SK-N-SH (cell line): ENCODE data around the gene IZUMO4. TPM values are rescaled to one million over a fixed set of nuclear protein-coding genes. Genes with fewer than 3 reads are reported as not detected.

Experiments used
- CTCF ChIA-PET: fragments of 300-600, 350-600 bp; formaldehyde crosslinking; extraction: SDS; loops from one replicate; lab custom pipeline; 2021; lab: Yijun Ruan, JAX
- POLR2A ChIA-PET: fragments of 350-600 bp; sonication (Branson Sonifier 250); formaldehyde crosslinking; extraction: SDS; loops from one replicate; lab custom pipeline; 2020; ENCODE audit warnings: antibody characterized with exemption, inconsistent platforms; lab: Yijun Ruan, JAX
- DNase-seq: peaks from one replicate; pipeline ENCODE4 v3.0.0; 2012
- H2AFZ ChIP-seq: fragments of 200-600 bp; sonication (generic); 2 replicates; pipeline ENCODE4 v1.8.1; 2016; ENCODE audit warnings: antibody characterized with exemption, mild to moderate bottlenecking, low read depth
- H3F3A ChIP-seq: fragments of 200-600 bp; sonication (generic); replicated peaks from 2 replicates; pipeline ENCODE3; 2016; ENCODE audit warnings: antibody characterized with exemption, mild to moderate bottlenecking; ENCODE audit not compliant: insufficient read depth
- H3K27ac ChIP-seq, 2 experiments: fragments of 200-500 bp in 1 of 2; fragments of 200-600 bp in 1 of 2; sonication (Bioruptor generic) in 1 of 2; sonication (generic), shearing (Covaris generic) in 1 of 2; 2 replicates each; pipeline versions ENCODE4 v1.5.1 to v1.6.1; 2014 to 2016; ENCODE audit warnings: low read depth in 2 of 2, inconsistent platforms in 1 of 2, low read length in 1 of 2, mild to moderate bottlenecking in 1 of 2, mixed read lengths in 1 of 2
- H3K27me3 ChIP-seq: fragments of 200-600 bp; sonication (generic), shearing (Covaris generic); 2 replicates; pipeline ENCODE4 v1.6.1; 2016; ENCODE audit warnings: mixed run types; ENCODE audit not compliant: insufficient read depth
- H3K36me3 ChIP-seq, 2 experiments: fragments of 200-500 bp in 1 of 2; fragments of 200-600 bp in 1 of 2; sonication (Bioruptor generic) in 1 of 2; sonication (generic) in 1 of 2; replicated peaks in 1 of 2; 2 replicates each; pipeline versions ENCODE3 to v1.5.1; 2014 to 2016; ENCODE audit warnings: low read length in 1 of 2, mild to moderate bottlenecking in 1 of 2; ENCODE audit not compliant: insufficient read depth in 2 of 2, control insufficient read depth in 1 of 2
- H3K4me1 ChIP-seq, 2 experiments: fragments of 200-500 bp in 1 of 2; fragments of 200-600 bp in 1 of 2; sonication (Bioruptor generic) in 1 of 2; sonication (generic), shearing (Covaris generic) in 1 of 2; 2 replicates each; pipeline versions ENCODE4 v1.5.1 to v1.6.1; 2014 to 2016; ENCODE audit warnings: low read depth in 1 of 2, low read length in 1 of 2, mixed run types in 1 of 2; ENCODE audit not compliant: insufficient read depth in 2 of 2, control insufficient read depth in 1 of 2
- H3K4me2 ChIP-seq: fragments of 200-600 bp; sonication (generic), shearing (Covaris generic); 2 replicates; pipeline ENCODE4 v1.6.1; 2017; ENCODE audit warnings: mixed run types
- H3K4me3 ChIP-seq, 2 experiments: fragments of 200-500 bp in 1 of 2; fragments of 200-600 bp in 1 of 2; sonication (Bioruptor generic) in 1 of 2; sonication (generic), shearing (Covaris generic) in 1 of 2; 2 replicates each; pipeline versions ENCODE4 v1.5.1 to v1.8.1; 2014 to 2016; ENCODE audit warnings: low read depth in 2 of 2, inconsistent platforms in 1 of 2, low read length in 1 of 2, mild to moderate bottlenecking in 1 of 2, mixed read lengths in 1 of 2, moderate library complexity in 1 of 2
- H3K79me2 ChIP-seq: fragments of 200-600 bp; sonication (generic); 2 replicates; pipeline ENCODE4 v1.8.1; 2017; ENCODE audit warnings: mild to moderate bottlenecking; ENCODE audit not compliant: insufficient read depth
- H3K9ac ChIP-seq: fragments of 200-600 bp; sonication (generic); 2 replicates; pipeline ENCODE4 v1.6.1; 2017; ENCODE audit warnings: mixed run types
- H3K9me2 ChIP-seq: fragments of 200-600 bp; sonication (generic); 2 replicates; pipeline ENCODE4 v1.6.1; 2017; ENCODE audit warnings: mixed run types
- H3K9me3 ChIP-seq: fragments of 200-600 bp; sonication (generic); 2 replicates; pipeline ENCODE4 v1.6.1; 2017; ENCODE audit warnings: mixed run types, mild to moderate bottlenecking, moderate library complexity
- H4K20me1 ChIP-seq: fragments of 200-600 bp; sonication (generic); 2 replicates; pipeline ENCODE4 v1.6.1; 2017; ENCODE audit warnings: mild to moderate bottlenecking, mixed run types; ENCODE audit not compliant: insufficient read depth
- CHD2 ChIP-seq: fragments of 150-350 bp; IDR thresholded peaks from 2 replicates; pipeline ENCODE4 v1.6.1; 2018; ENCODE audit warnings: low read length; ENCODE audit not compliant: partially characterized antibody
- EZH2phosphoT487 ChIP-seq: fragments of 200-600 bp; sonication (generic); IDR thresholded peaks from 2 replicates; pipeline ENCODE4 v1.6.1; 2017; ENCODE audit warnings: low read depth, mixed run types, mild to moderate bottlenecking, antibody characterized with exemption, moderate library complexity, borderline replicate concordance
- FOXJ3 ChIP-seq: sonication (generic); formaldehyde crosslinking; IDR thresholded peaks from 2 replicates; pipeline ENCODE4 v1.5.1; 2020; ENCODE audit warnings: mild to moderate bottlenecking, missing genetic modification reagents
- FOXM1 ChIP-seq: IDR thresholded peaks from 2 replicates; pipeline ENCODE4 v1.4.0; 2012; ENCODE audit warnings: low read depth, mild to moderate bottlenecking
- GABPA ChIP-seq: IDR thresholded peaks from 2 replicates; pipeline ENCODE4 v1.4.0; 2012; ENCODE audit warnings: low read depth, mild to moderate bottlenecking
- GATA2 ChIP-seq: sonication (generic); formaldehyde crosslinking; IDR thresholded peaks from 2 replicates; pipeline ENCODE4 v1.5.0; 2020; ENCODE audit warnings: mild to moderate bottlenecking, missing genetic modification reagents
- JUND ChIP-seq: IDR thresholded peaks from 2 replicates; pipeline ENCODE4 v1.4.0; 2012
- MAX ChIP-seq: IDR thresholded peaks from 2 replicates; pipeline ENCODE4 v1.4.0; 2012; ENCODE audit warnings: low read depth
- NFIC ChIP-seq: IDR thresholded peaks from 2 replicates; pipeline ENCODE4 v1.4.0; 2012; ENCODE audit warnings: borderline replicate concordance
- NRF1 ChIP-seq: IDR thresholded peaks from 2 replicates; pipeline ENCODE4 v1.6.1; 2012; ENCODE audit warnings: low read depth, mild to moderate bottlenecking, low read length
- PBX3 ChIP-seq: IDR thresholded peaks from 2 replicates; pipeline ENCODE4; 2012
- POLR2AphosphoS5 ChIP-seq: IDR thresholded peaks from 2 replicates; pipeline ENCODE4 v1.6.1; 2012; ENCODE audit warnings: low read depth, low read length
- RCOR1 ChIP-seq: fragments of 150-350 bp; IDR thresholded peaks from 2 replicates; pipeline ENCODE4 v1.6.1; 2017; ENCODE audit warnings: antibody characterized with exemption, low read length
- REST ChIP-seq: IDR thresholded peaks from 2 replicates; pipeline ENCODE4 v1.6.1; 2012; ENCODE audit warnings: mild to moderate bottlenecking, low read depth, low read length, moderate library complexity
- SIN3A ChIP-seq: IDR thresholded peaks from 2 replicates; pipeline ENCODE4 v1.6.1; 2012; ENCODE audit warnings: low read depth, mild to moderate bottlenecking, low read length, moderate library complexity, borderline replicate concordance
- SMC3 ChIP-seq: IDR thresholded peaks from 2 replicates; pipeline ENCODE4 v1.6.1; 2012; ENCODE audit warnings: low read depth, low read length, improper control_type of control experiment
- TAF1 ChIP-seq: IDR thresholded peaks from 2 replicates; pipeline ENCODE4 v1.6.1; 2012; ENCODE audit warnings: low read depth, mild to moderate bottlenecking, low read length, moderate library complexity, borderline replicate concordance
- TEAD4 ChIP-seq: IDR thresholded peaks from 2 replicates; pipeline ENCODE4 v1.4.0; 2012; ENCODE audit warnings: mild to moderate bottlenecking, borderline replicate concordance; ENCODE audit not compliant: insufficient read depth
- USF2 ChIP-seq: fragments of 150-350 bp; IDR thresholded peaks from 2 replicates; pipeline ENCODE4 v1.6.1; 2017; ENCODE audit warnings: antibody characterized with exemption, low read length, low read depth, borderline replicate concordance
- YY1 ChIP-seq: IDR thresholded peaks from 2 replicates; pipeline ENCODE4 v1.4.0; 2012; ENCODE audit warnings: low read depth, mild to moderate bottlenecking
- WGBS: methylation state at CpG from one replicate; pipeline ENCODE4 v1.1.6; 2017; ENCODE audit warnings: low lambda C conversion rate; 5-methylcytosine and 5-hydroxymethylcytosine counted together
- polyA plus RNA-seq, 3 experiments: library from polyadenylated mRNA; depleted of rRNA; stranded (reverse); fragments of >200 nt; gene quantifications; 2 replicates each; pipeline ENCODE4 v1.2.3, GENCODE V29; 2012

IZUMO4 gene
- polyA plus RNA-seq, 1 of the 3 experiments (the other 2 are of a cell fraction): 4.6 TPM

- no peak overlapping the region for H3K4me3 ChIP-seq
- no peaks in the 10 kb centered on the region for H3F3A ChIP-seq
- H3K9me2 ChIP-seq: no peaks in the 10 kb centered on the region
- TF ChIP-seq GATA2 (CRISPR knock-in tag) (no peak), JUND (no peak), RCOR1 (no peak), YY1 (no peak)
- POLR2A ChIA-PET: no interaction called here
- DNase-seq: no peak
- peaks cover 22 to 54% of the 10 kb centered on the region in 2 experiments for H3K36me3 ChIP-seq
- peaks cover 51% of the 10 kb centered on the region for H4K20me1 ChIP-seq
- 85% methylated on average over 17 of the region's 19 CpGs for WGBS
- H3K79me2 ChIP-seq: peaks cover 77% of the 10 kb centered on the region
- H3K27me3 ChIP-seq: no peaks in the 10 kb centered on the region
- H3K9ac ChIP-seq: no peak overlapping the region
- no peak overlapping the region for H2AFZ ChIP-seq
- H3K27ac ChIP-seq: no peak overlapping the region
- no peaks in the 10 kb centered on the region for H3K4me1 ChIP-seq
- no peak overlapping the region for H3K4me2 ChIP-seq
- no peaks in the 10 kb centered on the region for H3K9me3 ChIP-seq
- CTCF ChIA-PET: no interaction called here
Observed at GRCh38 chr19:2132731-2133490, 36.2 kb downstream of the IZUMO4 start.

GRCh38 chr19:2135474-2136402, 39.0 kb downstream of the IZUMO4 start:
- peaks cover 22 to 44% of the 10 kb centered on the region in 2 experiments for H3K36me3 ChIP-seq

More at GRCh38 chr19:2135474-2136402, 39.0 kb downstream of the IZUMO4 start:
- no peaks in the 10 kb centered on the region for H3K9me2 ChIP-seq
- DNase-seq: no peak
- peaks cover 86% of the 10 kb centered on the region for H3K79me2 ChIP-seq
- no peak overlapping the region for H3K9ac ChIP-seq
- TF ChIP-seq TEAD4: no peak
- TF ChIP-seq SMC3: no peak
- TF ChIP-seq EZH2phosphoT487: no peak
- TF ChIP-seq FOXJ3 (CRISPR knock-in tag): no peak
- no peak for TF ChIP-seq POLR2AphosphoS5
- TF ChIP-seq NRF1: no peak
- TF ChIP-seq CHD2: no peak
- TF ChIP-seq GABPA: no peak
- TF ChIP-seq FOXM1: no peak
- TF ChIP-seq USF2: no peak
- no peak for TF ChIP-seq GATA2 (CRISPR knock-in tag)
- TF ChIP-seq PBX3: no peak
- TF ChIP-seq TAF1: no peak
- no peak for TF ChIP-seq RCOR1
- no peak for TF ChIP-seq REST
- TF ChIP-seq NFIC: no peak
- TF ChIP-seq SIN3A: no peak
- TF ChIP-seq MAX: no peak
- no peak overlapping the region for H2AFZ ChIP-seq
- H3K4me3 ChIP-seq: no peak overlapping the region
- no peaks in the 10 kb centered on the region for H3K9me3 ChIP-seq
- POLR2A ChIA-PET: no interaction called here
- 97% methylated on average over 28 of the region's 50 CpGs for WGBS
- CTCF ChIA-PET: no interaction called here
- peaks cover 60% of the 10 kb centered on the region for H4K20me1 ChIP-seq
- no peak overlapping the region for H3K4me2 ChIP-seq
- no peak overlapping the region for H3K27ac ChIP-seq
- H3F3A ChIP-seq: no peaks in the 10 kb centered on the region
- H3K4me1 ChIP-seq: no peaks in the 10 kb centered on the region
- no peaks in the 10 kb centered on the region for H3K27me3 ChIP-seq
